Pancreas (tissue), 10 donors: ENCODE measurements around the gene DOCK11. TPM values are rescaled to one million over a fixed set of nuclear protein-coding genes. Genes with fewer than 3 reads are reported as not detected.
A peak's percentile ranks its signal among the peaks of the same experiment; 100 is the strongest.

Experiments used
- ATAC-seq, 4 donors: fragments of 200-7000 bp; cut with Tn5 transposase; one replicate each; pipeline versions ENCODE4 v1.8.0 to v1.9.1; 2020; ENCODE audit warnings: mild to moderate bottlenecking in 4 of 4, moderate library complexity in 4 of 4
- DNase-seq, 6 donors: peaks; one replicate each; pipeline ENCODE4 v3.0.0-alpha.2; 2020
- FAIRE-seq: peaks from 2 replicates; lab custom pipeline; 2012; peaks lifted over from hg19 to GRCh38; lab: Jason Lieb, UNC
- H3K27ac ChIP-seq, 4 donors: fragments of 200-600 bp; sonication (generic); 1 replicate in 3 of 4; 2 replicates in 1 of 4; pipeline versions ENCODE4 v1.5.0 to v1.8.0; 2020
- H3K27me3 ChIP-seq, 4 donors: fragments of 200-600 bp; one replicate each; pipeline ENCODE4 v1.8.0; 2021
- H3K36me3 ChIP-seq, 3 donors: fragments of 200-600 bp; sonication (generic) in 1 of 3; one replicate each; pipeline versions ENCODE4 v1.5.0 to v1.8.0; 2020 to 2021
- H3K4me1 ChIP-seq, 3 donors: fragments of 200-600 bp; one replicate each; pipeline ENCODE4 v1.8.0; 2021
- H3K4me3 ChIP-seq, 4 donors: fragments of 200-600 bp; sonication (generic) in 2 of 4; one replicate each; pipeline versions ENCODE4 v1.5.0 to v1.8.0; 2020 to 2021
- H3K9me3 ChIP-seq, 4 donors: fragments of 200-600 bp; one replicate each; pipeline ENCODE4 v1.8.0; 2021
- WGBS, 2 donors: extraction: QIAGEN DNeasy Blood & Tissue Kit; methylation state at CpG; one replicate each; pipeline ENCODE4 v1.1.7; 2013; 5-methylcytosine and 5-hydroxymethylcytosine counted together
- intact Hi-C, 3 donors: fragments of 100-400 bp; cut with DNase I; formaldehyde crosslinking; loops; one replicate each; pipeline versions ENCODE4 v1.11.1 to v1.14.2; 2022
- polyA plus RNA-seq, 2 donors: library from polyadenylated mRNA; stranded (reverse); fragments of 200-250 nt; gene quantifications; one replicate each; pipeline ENCODE4 v1.2.3, GENCODE V29; 2013
- total RNA-seq, 6 donors: library from RNA; stranded (reverse); fragmentation: NEBNext Ultra II Directional in 4 of 6; extraction: Animal tissue kit (Norgen Biotek cat#: 25700) in 4 of 6; gene quantifications; one replicate each; pipeline versions ENCODE4 v1.2.1 to v1.2.4, GENCODE V29; 2021 to 2023
- TF ChIP-seq, protein P1 (sequence below), 4 donors: fragments of 200-600 bp; sonication (generic) in 3 of 4; IDR thresholded peaks; one replicate each; pipeline versions ENCODE4 v1.5.0 to v1.8.0; 2021; ENCODE audit warnings: antibody characterized with exemption in 4 of 4
- donor health status: healthy with polysubstance abuse.
- donor health status: DM: no; HTN: no; CAD: no; lungs with moderate emphysema.
- donor health status: DM: no; HTN: no; CAD: no.
- donor health status: control.
- donor health status: control.
- donor health status: Bipolar disorder and iron deficiency.
- donor health status: DM: yes; HTN: yes; CAD: no.
- donor health status: DM: no; HTN: no; CAD: no.
- donor health status: DM: no; HTN: no; CAD: no.
- donor health status: DM: yes; HTN: yes; CAD: no.

The DOCK11 gene
- total and polyA plus RNA-seq, 8 donors, result 0.65 to 8.1 (median 2.4) TPM

DNA sequence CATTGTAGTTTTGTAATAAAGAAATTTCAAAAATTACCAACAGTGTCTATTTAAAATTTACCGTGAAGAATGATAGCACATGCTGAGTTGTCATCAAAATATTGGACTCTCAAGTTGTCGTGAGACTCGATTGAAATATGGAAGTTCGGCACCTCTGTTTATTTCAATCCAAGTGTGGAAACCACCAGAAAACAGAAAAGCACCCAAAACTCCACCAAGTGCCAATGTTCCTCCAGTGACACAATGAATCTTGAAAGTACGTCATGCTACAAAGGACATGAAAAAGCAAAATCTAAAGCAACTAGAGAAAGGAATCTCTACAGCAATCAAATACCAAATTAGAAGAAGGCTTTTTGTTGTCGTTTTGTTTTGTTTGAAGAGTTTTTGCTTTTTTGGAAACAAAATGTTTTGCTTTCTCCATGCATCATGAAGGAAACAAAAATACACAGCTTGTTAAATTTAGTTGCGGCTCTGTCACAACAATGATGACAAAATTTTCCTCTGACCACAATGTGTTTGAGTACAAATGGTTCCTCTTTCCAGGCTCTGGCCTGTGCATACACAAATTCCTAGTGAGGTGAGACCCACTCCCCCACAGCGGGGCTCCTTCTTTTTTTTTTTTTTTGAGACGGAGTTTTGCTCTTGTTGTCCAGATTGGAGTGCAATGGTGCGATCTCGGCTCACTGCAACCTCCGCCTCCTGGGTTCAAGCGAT lies 222.2 kb downstream of the DOCK11 start:
- WGBS, 2 donors, result 85 to 87% methylated on average over 13 of the region's 13 CpGs
- Histone ChIP-seq H3K27ac (no peak overlapping the region), H3K4me3 (no peak overlapping the region), H3K4me1 (no peaks in the 10 kb centered on the region), H3K9me3 (no peaks in the 10 kb centered on the region), H3K36me3 (no peaks in the 10 kb centered on the region), H3K27me3 (no peaks in the 10 kb centered on the region)
- no peak for FAIRE-seq
- no peak for DNase-seq
- intact Hi-C loops, result no loop called here
- ATAC-seq, result peak in 2 of 4 donors; percentile 67 to 75
- TF ChIP-seq, protein P1, sequence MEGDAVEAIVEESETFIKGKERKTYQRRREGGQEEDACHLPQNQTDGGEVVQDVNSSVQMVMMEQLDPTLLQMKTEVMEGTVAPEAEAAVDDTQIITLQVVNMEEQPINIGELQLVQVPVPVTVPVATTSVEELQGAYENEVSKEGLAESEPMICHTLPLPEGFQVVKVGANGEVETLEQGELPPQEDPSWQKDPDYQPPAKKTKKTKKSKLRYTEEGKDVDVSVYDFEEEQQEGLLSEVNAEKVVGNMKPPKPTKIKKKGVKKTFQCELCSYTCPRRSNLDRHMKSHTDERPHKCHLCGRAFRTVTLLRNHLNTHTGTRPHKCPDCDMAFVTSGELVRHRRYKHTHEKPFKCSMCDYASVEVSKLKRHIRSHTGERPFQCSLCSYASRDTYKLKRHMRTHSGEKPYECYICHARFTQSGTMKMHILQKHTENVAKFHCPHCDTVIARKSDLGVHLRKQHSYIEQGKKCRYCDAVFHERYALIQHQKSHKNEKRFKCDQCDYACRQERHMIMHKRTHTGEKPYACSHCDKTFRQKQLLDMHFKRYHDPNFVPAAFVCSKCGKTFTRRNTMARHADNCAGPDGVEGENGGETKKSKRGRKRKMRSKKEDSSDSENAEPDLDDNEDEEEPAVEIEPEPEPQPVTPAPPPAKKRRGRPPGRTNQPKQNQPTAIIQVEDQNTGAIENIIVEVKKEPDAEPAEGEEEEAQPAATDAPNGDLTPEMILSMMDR (IDR thresholded peaks at IDR 0.05), result no peak

DNA sequence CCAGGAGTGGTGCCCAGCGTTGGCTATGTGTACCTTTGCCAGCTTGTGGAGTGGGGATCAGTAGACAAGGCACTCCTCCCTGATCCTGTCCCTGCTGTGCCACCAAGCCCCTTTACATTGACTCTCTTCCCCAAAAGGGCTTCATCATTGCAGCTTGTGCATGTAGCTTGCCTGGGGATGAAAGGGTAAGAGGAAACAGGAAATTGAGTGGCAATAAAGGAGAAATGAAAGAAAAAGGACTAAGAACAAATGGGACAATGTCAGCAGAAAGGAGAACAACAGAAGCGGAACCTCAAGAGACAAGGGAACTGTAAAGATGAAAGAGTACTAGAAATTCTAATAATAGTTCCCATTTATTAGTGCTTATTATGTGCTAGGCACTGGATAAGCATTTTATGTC lies 223.1 kb downstream of the DOCK11 start:
- WGBS, 2 donors, result 73 to 74% methylated on average over 2 of the region's 2 CpGs
- ATAC-seq (peak in 2 of 4 donors; percentile 52 to 63), DNase-seq (no peak), FAIRE-seq (no peak)
- no peak overlapping the region for H3K4me3 ChIP-seq
- H3K27me3 ChIP-seq, result no peaks in the 10 kb centered on the region
- no peak overlapping the region for H3K27ac ChIP-seq
- intact Hi-C loops, result no loop called here
- H3K36me3 ChIP-seq, result no peaks in the 10 kb centered on the region
- TF ChIP-seq, protein P1 (IDR thresholded peaks at IDR 0.05), result no peak
- no peaks in the 10 kb centered on the region for H3K9me3 ChIP-seq
- no peaks in the 10 kb centered on the region for H3K4me1 ChIP-seq

- FAIRE-seq (no peak), DNase-seq (no peak), ATAC-seq (no peak)
- TF ChIP-seq, protein P1 (IDR thresholded peaks at IDR 0.05), result no peak
- no peaks in the 10 kb centered on the region for H3K27me3 ChIP-seq
- H3K4me1 ChIP-seq, result no peaks in the 10 kb centered on the region
- H3K9me3 ChIP-seq, result no peaks in the 10 kb centered on the region
- intact Hi-C loops, result no loop called here
- no peak overlapping the region for H3K4me3 ChIP-seq
- H3K27ac ChIP-seq, result no peak overlapping the region
- no peaks in the 10 kb centered on the region for H3K36me3 ChIP-seq
- WGBS, 2 donors, result 77% methylated on average over 3 of the region's 3 CpGs
These were observed 224.6 kb downstream of the DOCK11 start for GRCh38 chrX:118720058-118720707.

- Histone ChIP-seq H3K27ac (no peak overlapping the region), H3K27me3 (no peaks in the 10 kb centered on the region), H3K9me3 (no peaks in the 10 kb centered on the region), H3K36me3 (no peaks in the 10 kb centered on the region), H3K4me1 (no peaks in the 10 kb centered on the region), H3K4me3 (no peak overlapping the region)
- ATAC-seq (no peak), DNase-seq (no peak), FAIRE-seq (no peak)
- 53 to 62% methylated on average over 3 of the region's 3 CpGs for WGBS, 2 donors
- intact Hi-C loops, result no loop called here
- TF ChIP-seq, protein P1 (IDR thresholded peaks at IDR 0.05), result no peak
These were observed 227.8 kb downstream of the DOCK11 start for GRCh38 chrX:118723376-118723775.

GRCh38 chrX:118724365-118724764 lies 228.8 kb downstream of the DOCK11 start:
- ATAC-seq, result no peak
- no peaks in the 10 kb centered on the region for H3K27me3 ChIP-seq
- H3K4me3 ChIP-seq, result no peak overlapping the region
- intact Hi-C loops, result no loop called here
- H3K4me1 ChIP-seq, result no peaks in the 10 kb centered on the region
- TF ChIP-seq, protein P1 (IDR thresholded peaks at IDR 0.05), result no peak
- H3K9me3 ChIP-seq, result no peaks in the 10 kb centered on the region
- no peak overlapping the region for H3K27ac ChIP-seq
- no peak for FAIRE-seq
- 70 to 94% methylated on average over 5 of the region's 5 CpGs for WGBS, 2 donors
- no peaks in the 10 kb centered on the region for H3K36me3 ChIP-seq
- no peak for DNase-seq
